Activated CD4-positive, alpha-beta memory T cell treated with anti-CD3 and anti-CD28 coated beads, Interleukin-2, amount 10 ng/mL, durations not matched to agents 7 days and 5 days (primary cell): ENCODE data around the gene MAPK8. TPM values are rescaled to one million over a fixed set of nuclear protein-coding genes. Genes with fewer than 3 reads are reported as not detected.

Experiments
- CTCF ChIA-PET: fragments of 350-600 bp; sonication (Branson Sonifier 250); formaldehyde crosslinking; loops from one replicate; lab custom pipeline; 2021; ENCODE audit warnings: antibody characterized with exemption, inconsistent platforms; lab: Charles Lee
- POLR2A ChIA-PET: fragments of 350-600 bp; sonication (Branson Sonifier 250); formaldehyde crosslinking; loops from one replicate; lab custom pipeline; 2021; ENCODE audit warnings: antibody characterized with exemption; lab: Charles Lee
- DNase-seq: peaks from one replicate; pipeline ENCODE4 v3.0.0-alpha.2; 2020
- H3K27ac Mint-ChIP-seq: one replicate; pipeline ENCODE4 v1.8.0; 2021; ENCODE audit warnings: mild to moderate bottlenecking, mixed read lengths
- H3K27me3 Mint-ChIP-seq: one replicate; pipeline ENCODE4 v1.8.0; 2021; ENCODE audit warnings: mixed read lengths
- H3K36me3 Mint-ChIP-seq: one replicate; pipeline ENCODE4 v1.8.0; 2021; ENCODE audit warnings: low read depth, mixed read lengths
- H3K4me1 Mint-ChIP-seq: one replicate; pipeline ENCODE4 v1.8.0; 2021; ENCODE audit warnings: mixed read lengths
- H3K4me3 Mint-ChIP-seq: one replicate; pipeline ENCODE4 v1.8.0; 2021; ENCODE audit warnings: mild to moderate bottlenecking, mixed read lengths
- H3K9me3 Mint-ChIP-seq: one replicate; pipeline ENCODE4 v1.8.0; 2021; ENCODE audit warnings: mixed read lengths
- total RNA-seq, 2 experiments: library from RNA; stranded (reverse); gene quantifications; one replicate each; pipeline ENCODE4 v1.2.3, GENCODE V29; 2021

Gene MAPK8
- total RNA-seq, 2 experiments from 2014 or later = 46.2 to 48.2 TPM

- Mint-ChIP-seq H3K4me3 (no peak overlapping the region), H3K27ac (no peak overlapping the region), H3K36me3 (peaks cover 3% of the 10 kb centered on the region), H3K9me3 (no peaks in the 10 kb centered on the region), H3K4me1 (peaks cover 23% of the 10 kb centered on the region), H3K27me3 (no peaks in the 10 kb centered on the region)
- ChIA-PET POLR2A (interaction anchor here (0.8 to 1.1 kb wide), 2 partner anchors 9 to 18 kb away, joined by 3 to 4 read pairs; no protein-coding TSS in a partner anchor), CTCF (no interaction called here)
- DNase-seq = no peak
Observed at GRCh38 chr10:48400129-48400849, 93.8 kb downstream of the MAPK8 start.

- H3K4me1 Mint-ChIP-seq = peaks cover 21% of the 10 kb centered on the region
- peaks cover 6% of the 10 kb centered on the region for H3K36me3 Mint-ChIP-seq
- ChIA-PET POLR2A (no interaction called here), CTCF (no interaction called here)
- no peaks in the 10 kb centered on the region for H3K27me3 Mint-ChIP-seq
- no peak overlapping the region for H3K4me3 Mint-ChIP-seq
- DNase-seq = no peak
- no peaks in the 10 kb centered on the region for H3K9me3 Mint-ChIP-seq
- no peak overlapping the region for H3K27ac Mint-ChIP-seq
Observed at GRCh38 chr10:48400850-48401220, 94.4 kb downstream of the MAPK8 start.

GRCh38 chr10:48404646-48405045 lies 98.2 kb downstream of the MAPK8 start:
- H3K27ac Mint-ChIP-seq = no peak overlapping the region
- H3K27me3 Mint-ChIP-seq = no peaks in the 10 kb centered on the region
- peaks cover 8% of the 10 kb centered on the region for H3K36me3 Mint-ChIP-seq
- ChIA-PET POLR2A (no interaction called here), CTCF (no interaction called here)
- no peak overlapping the region for H3K4me3 Mint-ChIP-seq
- no peak for DNase-seq
- no peaks in the 10 kb centered on the region for H3K9me3 Mint-ChIP-seq
- peaks cover 14% of the 10 kb centered on the region for H3K4me1 Mint-ChIP-seq

- CTCF ChIA-PET = no interaction called here
- Mint-ChIP-seq H3K36me3 (peaks cover 21% of the 10 kb centered on the region), H3K4me3 (no peak overlapping the region), H3K9me3 (no peaks in the 10 kb centered on the region), H3K4me1 (peaks cover 2% of the 10 kb centered on the region), H3K27me3 (no peaks in the 10 kb centered on the region), H3K27ac (no peak overlapping the region)
- no peak for DNase-seq
- POLR2A ChIA-PET = no interaction called here
Observed at GRCh38 chr10:48406204-48406603, 99.7 kb downstream of the MAPK8 start.

- Mint-ChIP-seq H3K27ac (no peak overlapping the region), H3K27me3 (no peaks in the 10 kb centered on the region), H3K4me3 (no peak overlapping the region), H3K36me3 (peaks cover 25% of the 10 kb centered on the region), H3K4me1 (peaks cover 2% of the 10 kb centered on the region), H3K9me3 (no peaks in the 10 kb centered on the region)
- ChIA-PET POLR2A (no interaction called here), CTCF (no interaction called here)
- no peak for DNase-seq
Observed at GRCh38 chr10:48406658-48407057, 100.2 kb downstream of the MAPK8 start.

- H3K27ac Mint-ChIP-seq = no peak overlapping the region
- peaks cover 16% of the 10 kb centered on the region for H3K9me3 Mint-ChIP-seq
- H3K27me3 Mint-ChIP-seq = no peaks in the 10 kb centered on the region
- H3K4me1 Mint-ChIP-seq = peaks cover 2% of the 10 kb centered on the region
- ChIA-PET POLR2A (no interaction called here), CTCF (no interaction called here)
- no peak for DNase-seq
- peaks cover 43% of the 10 kb centered on the region for H3K36me3 Mint-ChIP-seq
- no peak overlapping the region for H3K4me3 Mint-ChIP-seq
Observed at GRCh38 chr10:48410503-48410902, 104.0 kb downstream of the MAPK8 start.

- peaks cover 16% of the 10 kb centered on the region for H3K9me3 Mint-ChIP-seq
- no peak for DNase-seq
- POLR2A ChIA-PET = interaction anchor here (0.8 kb wide), 1 partner anchor 27 kb away, joined by 3 read pairs; no protein-coding TSS in a partner anchor
- CTCF ChIA-PET = no interaction called here
- H3K4me1 Mint-ChIP-seq = no peaks in the 10 kb centered on the region
- H3K36me3 Mint-ChIP-seq = peaks cover 38% of the 10 kb centered on the region
- no peaks in the 10 kb centered on the region for H3K27me3 Mint-ChIP-seq
- H3K27ac Mint-ChIP-seq = no peak overlapping the region
- H3K4me3 Mint-ChIP-seq = no peak overlapping the region
Observed at GRCh38 chr10:48411510-48411909, 105.0 kb downstream of the MAPK8 start.

GRCh38 chr10:48412081-48412480 lies 105.6 kb downstream of the MAPK8 start:
- ChIA-PET CTCF (no interaction called here), POLR2A (no interaction called here)
- no peak for DNase-seq
- H3K9me3 Mint-ChIP-seq = peaks cover 16% of the 10 kb centered on the region
- H3K27ac Mint-ChIP-seq = no peak overlapping the region
- no peak overlapping the region for H3K4me3 Mint-ChIP-seq
- H3K4me1 Mint-ChIP-seq = no peaks in the 10 kb centered on the region
- no peaks in the 10 kb centered on the region for H3K27me3 Mint-ChIP-seq
- peaks cover 38% of the 10 kb centered on the region for H3K36me3 Mint-ChIP-seq

GRCh38 chr10:48412933-48413332 lies 106.5 kb downstream of the MAPK8 start:
- no peak overlapping the region for H3K4me3 Mint-ChIP-seq

GRCh38 chr10:48414160-48414559 lies 107.7 kb downstream of the MAPK8 start:
- Mint-ChIP-seq H3K27me3 (no peaks in the 10 kb centered on the region), H3K4me1 (peaks cover 2% of the 10 kb centered on the region), H3K36me3 (peaks cover 38% of the 10 kb centered on the region), H3K27ac (no peak overlapping the region), H3K9me3 (peaks cover 16% of the 10 kb centered on the region), H3K4me3 (no peak overlapping the region)
- DNase-seq = no peak
- POLR2A ChIA-PET = no interaction called here
- CTCF ChIA-PET = interaction anchor here (0.7 kb wide), 2 partner anchors 30 to 43 kb away, joined by 4 to 5 read pairs; no protein-coding TSS in a partner anchor

More at GRCh38 chr10:48412933-48413332, 106.5 kb downstream of the MAPK8 start:
- no peak for DNase-seq
- ChIA-PET CTCF (no interaction called here), POLR2A (no interaction called here)
- no peak overlapping the region for H3K27ac Mint-ChIP-seq
- peaks cover 16% of the 10 kb centered on the region for H3K9me3 Mint-ChIP-seq
- peaks cover 2% of the 10 kb centered on the region for H3K4me1 Mint-ChIP-seq
- peaks cover 38% of the 10 kb centered on the region for H3K36me3 Mint-ChIP-seq
- no peaks in the 10 kb centered on the region for H3K27me3 Mint-ChIP-seq

- CTCF ChIA-PET = interaction anchor here (0.7 kb wide), 1 partner anchor 43 kb away, joined by 5 read pairs; no protein-coding TSS in a partner anchor
- no peaks in the 10 kb centered on the region for H3K27me3 Mint-ChIP-seq
- peaks cover 2% of the 10 kb centered on the region for H3K4me1 Mint-ChIP-seq
- no peak overlapping the region for H3K4me3 Mint-ChIP-seq
- no peak overlapping the region for H3K27ac Mint-ChIP-seq
- POLR2A ChIA-PET = no interaction called here
- H3K9me3 Mint-ChIP-seq = peaks cover 16% of the 10 kb centered on the region
- no peak for DNase-seq
- peaks cover 38% of the 10 kb centered on the region for H3K36me3 Mint-ChIP-seq
Observed at GRCh38 chr10:48414778-48415177, 108.3 kb downstream of the MAPK8 start.

- POLR2A ChIA-PET = interaction anchor here (0.7 kb wide), 1 partner anchor 129 kb away, joined by 3 read pairs; no protein-coding TSS in a partner anchor
- no peaks in the 10 kb centered on the region for H3K27me3 Mint-ChIP-seq
- CTCF ChIA-PET = no interaction called here
- H3K9me3 Mint-ChIP-seq = peaks cover 16% of the 10 kb centered on the region
- peaks cover 25% of the 10 kb centered on the region for H3K36me3 Mint-ChIP-seq
- peaks cover 2% of the 10 kb centered on the region for H3K4me1 Mint-ChIP-seq
- no peak for DNase-seq
- H3K27ac Mint-ChIP-seq = peak overlapping the region; percentile 6
- H3K4me3 Mint-ChIP-seq = no peak overlapping the region
Observed at GRCh38 chr10:48416584-48417232, 110.2 kb downstream of the MAPK8 start.

GRCh38 chr10:48417374-48417773 lies 110.9 kb downstream of the MAPK8 start:
- Mint-ChIP-seq H3K4me3 (no peak overlapping the region), H3K36me3 (peaks cover 19% of the 10 kb centered on the region), H3K9me3 (peaks cover 12% of the 10 kb centered on the region), H3K4me1 (peaks cover 2% of the 10 kb centered on the region), H3K27ac (no peak overlapping the region), H3K27me3 (no peaks in the 10 kb centered on the region)
- CTCF ChIA-PET = no interaction called here
- DNase-seq = no peak
- POLR2A ChIA-PET = interaction anchor here (1.1 kb wide), 1 partner anchor 18 kb away, joined by 3 read pairs; no protein-coding TSS in a partner anchor
